Measurements from ENCODE around the gene ARHGAP28.

- TF ChIP-seq POLR2A (IDR thresholded peaks at IDR 0.05; ENCODE audit: low read depth) (no peak), EP300 (IDR thresholded peaks at IDR 0.05) (no peak)
- TF ChIP-seq, protein P1, sequence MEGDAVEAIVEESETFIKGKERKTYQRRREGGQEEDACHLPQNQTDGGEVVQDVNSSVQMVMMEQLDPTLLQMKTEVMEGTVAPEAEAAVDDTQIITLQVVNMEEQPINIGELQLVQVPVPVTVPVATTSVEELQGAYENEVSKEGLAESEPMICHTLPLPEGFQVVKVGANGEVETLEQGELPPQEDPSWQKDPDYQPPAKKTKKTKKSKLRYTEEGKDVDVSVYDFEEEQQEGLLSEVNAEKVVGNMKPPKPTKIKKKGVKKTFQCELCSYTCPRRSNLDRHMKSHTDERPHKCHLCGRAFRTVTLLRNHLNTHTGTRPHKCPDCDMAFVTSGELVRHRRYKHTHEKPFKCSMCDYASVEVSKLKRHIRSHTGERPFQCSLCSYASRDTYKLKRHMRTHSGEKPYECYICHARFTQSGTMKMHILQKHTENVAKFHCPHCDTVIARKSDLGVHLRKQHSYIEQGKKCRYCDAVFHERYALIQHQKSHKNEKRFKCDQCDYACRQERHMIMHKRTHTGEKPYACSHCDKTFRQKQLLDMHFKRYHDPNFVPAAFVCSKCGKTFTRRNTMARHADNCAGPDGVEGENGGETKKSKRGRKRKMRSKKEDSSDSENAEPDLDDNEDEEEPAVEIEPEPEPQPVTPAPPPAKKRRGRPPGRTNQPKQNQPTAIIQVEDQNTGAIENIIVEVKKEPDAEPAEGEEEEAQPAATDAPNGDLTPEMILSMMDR (IDR thresholded peaks at IDR 0.05): no peak
These were observed 122.0 kb downstream of the ARHGAP28 start for GRCh38 chr18:6851480-6851879.
